ENCODE measurements around the gene GRIFIN. TPM values are rescaled to one million over a fixed set of nuclear protein-coding genes. Genes with fewer than 3 reads are reported as not detected.

Gene GRIFIN
- total RNA-seq, 1 donor from 2014 or later, result not detected

- peaks cover 46% of the 10 kb centered on the region for H3K27me3 ChIP-seq (ENCODE audit: low read depth)
- peaks cover 9% of the 10 kb centered on the region for H3K9me3 ChIP-seq (replicated peaks)
- no peak for DNase-seq
- H3K36me3 ChIP-seq, result no peaks in the 10 kb centered on the region
- no peak for TF ChIP-seq CTCF (IDR thresholded peaks at IDR 0.05; ENCODE audit: borderline replicate concordance)
- no peak overlapping the region for H3K4me3 ChIP-seq
- intact Hi-C loops (cut with micrococcal nuclease), result no loop called here
- H3K27ac ChIP-seq (replicated peaks), result no peak overlapping the region
- H3K4me1 ChIP-seq, result peaks cover 41% of the 10 kb centered on the region
Observed at GRCh38 chr7:2481195-2481594, 5.0 kb upstream of the GRIFIN start.

- DNase-seq, result no peak
- Histone ChIP-seq H3K4me3 (no peak overlapping the region), H3K4me1 (peaks cover 41% of the 10 kb centered on the region), H3K9me3 (replicated peaks) (peaks cover 9% of the 10 kb centered on the region), H3K27me3 (ENCODE audit: low read depth) (peaks cover 46% of the 10 kb centered on the region), H3K27ac (replicated peaks) (no peak overlapping the region), H3K36me3 (no peaks in the 10 kb centered on the region)
- TF ChIP-seq CTCF (IDR thresholded peaks at IDR 0.05; ENCODE audit: borderline replicate concordance), result no peak
- intact Hi-C loops (cut with micrococcal nuclease), result no loop called here
Observed at GRCh38 chr7:2480070-2480408, 3.8 kb upstream of the GRIFIN start.

GRCh38 chr7:2479276-2480069, 3.3 kb upstream of the GRIFIN start:
- H3K36me3 ChIP-seq, result no peaks in the 10 kb centered on the region
- H3K9me3 ChIP-seq (replicated peaks), result peaks cover 9% of the 10 kb centered on the region
- peaks cover 41% of the 10 kb centered on the region for H3K4me1 ChIP-seq
- no peak for DNase-seq
- no peak overlapping the region for H3K4me3 ChIP-seq
- TF ChIP-seq CTCF (IDR thresholded peaks at IDR 0.05; ENCODE audit: borderline replicate concordance), result no peak
- no peak overlapping the region for H3K27ac ChIP-seq (replicated peaks)
- H3K27me3 ChIP-seq (ENCODE audit: low read depth), result peaks cover 46% of the 10 kb centered on the region
- intact Hi-C loops (cut with micrococcal nuclease), result no loop called here

- no peak for DNase-seq
- Histone ChIP-seq H3K27me3 (ENCODE audit: low read depth) (peaks cover 46% of the 10 kb centered on the region), H3K27ac (replicated peaks) (no peak overlapping the region), H3K9me3 (replicated peaks) (peaks cover 9% of the 10 kb centered on the region), H3K4me1 (peaks cover 38% of the 10 kb centered on the region), H3K36me3 (no peaks in the 10 kb centered on the region), H3K4me3 (peak overlapping the region; percentile 21)
- intact Hi-C loops (cut with micrococcal nuclease), result no loop called here
- TF ChIP-seq CTCF (IDR thresholded peaks at IDR 0.05; ENCODE audit: borderline replicate concordance), result no peak
Observed at GRCh38 chr7:2478800-2479199, 2.6 kb upstream of the GRIFIN start.

- Histone ChIP-seq H3K27ac (replicated peaks) (no peak overlapping the region), H3K9me3 (replicated peaks) (peaks cover 8% of the 10 kb centered on the region), H3K4me1 (peaks cover 36% of the 10 kb centered on the region), H3K36me3 (no peaks in the 10 kb centered on the region), H3K27me3 (ENCODE audit: low read depth) (peaks cover 46% of the 10 kb centered on the region), H3K4me3 (peak overlapping the region; percentile 21)
- peak; percentile 72 for DNase-seq
- TF ChIP-seq CTCF (IDR thresholded peaks at IDR 0.05; ENCODE audit: borderline replicate concordance), result no peak
- intact Hi-C loops (cut with micrococcal nuclease), result no loop called here
Observed at GRCh38 chr7:2478399-2478785, 2.2 kb upstream of the GRIFIN start.

All from left ventricle myocardium inferior (tissue), 1 donor.